Body of pancreas (tissue), 4 donors: ENCODE results near the gene TSPAN10. TPM values are rescaled to one million over a fixed set of nuclear protein-coding genes. Genes with fewer than 3 reads are reported as not detected.

Experiments used
- ATAC-seq: fragments of 150-250 bp; one replicate; pipeline ENCODE4 v1.9.1; 2016
- DNase-seq, 4 donors: peaks; one replicate each; pipeline ENCODE4 v3.0.0-alpha.2; 2019
- H3K27ac ChIP-seq, 4 donors: fragments of 200-600 bp; sonication (generic); 1 replicate in 3 of 4; 2 replicates in 1 of 4; pipeline versions ENCODE4 v1.5.1 to v1.6.1; 2016 to 2019; ENCODE audit warnings: mild to moderate bottlenecking in 1 of 4, mixed read lengths in 1 of 4, moderate library complexity in 1 of 4
- H3K27me3 ChIP-seq, 2 donors: fragments of 200-600 bp; sonication (generic); one replicate each; pipeline ENCODE4 v1.6.0; 2016; ENCODE audit warnings: mild to moderate bottlenecking in 1 of 2
- H3K36me3 ChIP-seq, 2 donors: fragments of 200-600 bp; sonication (generic); replicated peaks in 1 of 2; 2 replicates each; pipeline ENCODE4 v1.5.1; 2016; ENCODE audit warnings: low read depth in 2 of 2; ENCODE audit not compliant: insufficient read depth in 1 of 2
- H3K4me1 ChIP-seq: fragments of 200-600 bp; sonication (generic); one replicate; pipeline ENCODE4 v1.6.0; 2016
- H3K4me3 ChIP-seq, 2 donors: fragments of 200-600 bp; sonication (generic); 1 replicate in 1 of 2; 2 replicates in 1 of 2; pipeline ENCODE4 v1.5.1; 2016 to 2019
- H3K9me3 ChIP-seq, 3 donors: fragments of 200-600 bp; sonication (generic); 1 replicate in 2 of 3; 2 replicates in 1 of 3; pipeline ENCODE4 v1.5.1; 2016
- POLR2A ChIP-seq, 3 donors: fragments of 450-650 bp; IDR thresholded peaks; one replicate each; pipeline ENCODE4 v1.6.1; 2016; ENCODE audit warnings: antibody characterized with exemption in 3 of 3, mild to moderate bottlenecking in 2 of 3
- WGBS, 2 donors: methylation state at CpG; one replicate each; pipeline ENCODE4 v1.1.5; 2017; 5-methylcytosine and 5-hydroxymethylcytosine counted together
- intact Hi-C: fragments of 100-400 bp; cut with DNase I; formaldehyde crosslinking; loops from one replicate; pipeline ENCODE4 v1.15.1; 2023
- total RNA-seq, 2 donors: library from RNA; depleted of rRNA; stranded (reverse); fragments of >200 nt; gene quantifications; one replicate each; pipeline ENCODE4 v1.1.0, GENCODE V29; 2016
- TF ChIP-seq, protein P1 (sequence below), 7 experiments: fragments of 450-650 bp in 4 of 7; fragments of 200-600 bp in 3 of 7; sonication (generic) in 3 of 7; IDR thresholded peaks; one replicate each; pipeline ENCODE4 v1.5.1; 2016 to 2019; ENCODE audit warnings: antibody characterized with exemption in 7 of 7

Gene TSPAN10
- total RNA-seq, 2 donors from 2014 or later, result 1.0 to 5.3 TPM

DNA sequence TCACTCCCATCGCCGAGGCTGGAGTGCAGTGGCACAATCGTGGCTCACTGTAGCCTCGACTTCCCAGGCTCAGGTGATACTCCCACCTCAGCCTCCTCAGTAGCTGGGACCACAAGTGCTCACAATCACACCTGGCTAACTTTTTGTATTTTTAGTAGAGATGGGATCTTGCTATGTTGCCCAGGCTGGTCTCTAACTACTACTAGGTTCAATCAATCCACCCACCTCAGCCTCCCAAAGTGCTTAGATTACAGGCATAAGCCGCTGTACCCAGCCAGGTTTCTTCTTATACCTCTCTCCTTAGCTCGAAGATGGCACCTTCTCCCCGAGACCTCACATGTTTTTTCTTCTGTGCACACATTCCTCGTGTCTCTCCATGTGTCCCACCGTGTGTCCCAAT lies 3.0 kb downstream of the TSPAN10 start:
- 80 to 85% methylated on average over 9 of the region's 9 CpGs for WGBS, 2 donors

GRCh38 chr17:81641825-81642489 lies 5.0 kb downstream of the TSPAN10 start:
- Histone ChIP-seq H3K4me1 (no peaks in the 10 kb centered on the region), H3K9me3 (no peaks in the 10 kb centered on the region), H3K27ac (no peak overlapping the region), H3K36me3 (no peaks in the 10 kb centered on the region), H3K4me3 (no peak overlapping the region), H3K27me3 (no peaks in the 10 kb centered on the region)
- no peak for ATAC-seq
- DNase-seq, result no peak
- 87 to 92% methylated on average over 7 to 13 of the region's 17 CpGs for WGBS, 2 donors
- intact Hi-C loops, result no loop called here
- TF ChIP-seq, protein P1, sequence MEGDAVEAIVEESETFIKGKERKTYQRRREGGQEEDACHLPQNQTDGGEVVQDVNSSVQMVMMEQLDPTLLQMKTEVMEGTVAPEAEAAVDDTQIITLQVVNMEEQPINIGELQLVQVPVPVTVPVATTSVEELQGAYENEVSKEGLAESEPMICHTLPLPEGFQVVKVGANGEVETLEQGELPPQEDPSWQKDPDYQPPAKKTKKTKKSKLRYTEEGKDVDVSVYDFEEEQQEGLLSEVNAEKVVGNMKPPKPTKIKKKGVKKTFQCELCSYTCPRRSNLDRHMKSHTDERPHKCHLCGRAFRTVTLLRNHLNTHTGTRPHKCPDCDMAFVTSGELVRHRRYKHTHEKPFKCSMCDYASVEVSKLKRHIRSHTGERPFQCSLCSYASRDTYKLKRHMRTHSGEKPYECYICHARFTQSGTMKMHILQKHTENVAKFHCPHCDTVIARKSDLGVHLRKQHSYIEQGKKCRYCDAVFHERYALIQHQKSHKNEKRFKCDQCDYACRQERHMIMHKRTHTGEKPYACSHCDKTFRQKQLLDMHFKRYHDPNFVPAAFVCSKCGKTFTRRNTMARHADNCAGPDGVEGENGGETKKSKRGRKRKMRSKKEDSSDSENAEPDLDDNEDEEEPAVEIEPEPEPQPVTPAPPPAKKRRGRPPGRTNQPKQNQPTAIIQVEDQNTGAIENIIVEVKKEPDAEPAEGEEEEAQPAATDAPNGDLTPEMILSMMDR (IDR thresholded peaks at IDR 0.05), result no peak
- TF ChIP-seq POLR2A (IDR thresholded peaks at IDR 0.05), result no peak

More for the DNA sequence above, 3.0 kb downstream of the TSPAN10 start:
- Histone ChIP-seq H3K36me3 (no peaks in the 10 kb centered on the region), H3K4me3 (no peak overlapping the region), H3K27me3 (no peaks in the 10 kb centered on the region), H3K4me1 (peaks cover 12% of the 10 kb centered on the region), H3K27ac (no peak overlapping the region), H3K9me3 (no peaks in the 10 kb centered on the region)
- DNase-seq (no peak), ATAC-seq (no peak)
- intact Hi-C loops, result no loop called here
- TF ChIP-seq, protein P1 (IDR thresholded peaks at IDR 0.05), result no peak
- TF ChIP-seq POLR2A (IDR thresholded peaks at IDR 0.05), result no peak

DNA sequence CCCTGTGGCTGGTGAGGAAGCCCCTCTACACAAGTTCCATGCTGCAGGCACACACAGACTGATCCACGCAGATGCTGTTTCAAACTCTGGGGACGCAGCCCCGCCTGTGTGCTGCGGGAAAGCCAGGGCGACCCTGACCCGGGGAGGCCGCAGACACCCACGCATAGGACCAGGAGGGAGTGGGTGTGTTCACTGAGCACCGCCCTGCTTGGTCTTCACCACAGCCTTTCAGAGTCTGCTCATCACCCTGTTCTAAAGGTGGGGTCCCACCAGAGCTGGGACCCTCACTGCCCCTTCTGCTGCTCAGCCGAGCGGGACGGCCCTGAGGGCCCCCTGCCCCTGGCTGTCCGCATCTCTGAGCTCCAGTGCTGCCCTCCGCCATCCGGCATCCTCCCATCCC lies 7.5 kb downstream of the TSPAN10 start:
- intact Hi-C loops, result no loop called here
- no peak overlapping the region for H3K27ac ChIP-seq
- 89 to 95% methylated on average over 14 to 15 of the region's 15 CpGs for WGBS, 2 donors
- H3K27me3 ChIP-seq, result peaks cover 0 to 10% of the 10 kb centered on the region in 2 donors
- no peaks in the 10 kb centered on the region for H3K9me3 ChIP-seq
- no peaks in the 10 kb centered on the region for H3K36me3 ChIP-seq
- TF ChIP-seq POLR2A (IDR thresholded peaks at IDR 0.05), result no peak
- TF ChIP-seq, protein P1 (IDR thresholded peaks at IDR 0.05), result no peak
- ATAC-seq, result no peak
- DNase-seq, result no peak
- H3K4me1 ChIP-seq, result no peaks in the 10 kb centered on the region
- H3K4me3 ChIP-seq, result no peak overlapping the region

- no peaks in the 10 kb centered on the region for H3K36me3 ChIP-seq
- H3K9me3 ChIP-seq, result no peaks in the 10 kb centered on the region
- TF ChIP-seq, protein P1 (IDR thresholded peaks at IDR 0.05), result no peak
- TF ChIP-seq POLR2A (IDR thresholded peaks at IDR 0.05), result no peak
- no peak overlapping the region for H3K27ac ChIP-seq
- no peaks in the 10 kb centered on the region for H3K4me1 ChIP-seq
- H3K27me3 ChIP-seq, result peaks cover 0 to 10% of the 10 kb centered on the region in 2 donors
- intact Hi-C loops, result no loop called here
- DNase-seq, result no peak
- no peak overlapping the region for H3K4me3 ChIP-seq
- no peak for ATAC-seq
- WGBS, 2 donors, result 77 to 82% methylated on average over 6 to 29 of the region's 29 CpGs
These were observed 8.3 kb downstream of the TSPAN10 start for GRCh38 chr17:81644976-81645952.
